NCI-H524 (cell line): ENCODE measurements around the gene MRPL52.
"Not testable (repeated sequence)": the region's sequence is repeated elsewhere in the genome, so short reads cannot be mapped to it uniquely, and the experiment has no call there.

ENCODE experiments used
- DNase-seq, 2 experiments: peaks; one replicate each; lab custom pipeline; 2025; lab: John Stamatoyannopoulos, UW

MRPL52 gene

GRCh38 chr14:22837750-22838538 lies 8.3 kb downstream of the MRPL52 start:
- DNase-seq, result no peak

DNA sequence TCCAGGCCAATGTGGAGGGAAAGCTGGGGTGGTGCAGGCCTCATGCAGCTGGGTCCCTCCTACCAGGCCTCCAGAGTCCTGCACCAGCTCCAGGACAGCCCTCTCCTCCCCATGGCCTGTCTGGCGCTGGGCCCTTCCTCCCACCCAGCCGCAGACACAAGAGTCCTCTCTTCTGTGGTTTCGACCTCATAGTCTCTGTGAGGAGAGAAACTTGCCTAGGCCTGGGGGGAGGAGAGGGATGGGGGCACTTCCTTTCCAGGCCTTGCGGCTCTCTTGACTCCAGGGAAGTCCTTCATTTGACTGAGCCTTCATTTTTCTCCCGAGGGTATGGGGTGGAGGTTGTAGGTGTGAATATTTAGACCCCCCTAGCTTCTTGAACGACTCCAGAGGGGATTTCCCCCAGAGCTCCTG lies 8.9 kb downstream of the MRPL52 start:
- no peak for DNase-seq

DNA sequence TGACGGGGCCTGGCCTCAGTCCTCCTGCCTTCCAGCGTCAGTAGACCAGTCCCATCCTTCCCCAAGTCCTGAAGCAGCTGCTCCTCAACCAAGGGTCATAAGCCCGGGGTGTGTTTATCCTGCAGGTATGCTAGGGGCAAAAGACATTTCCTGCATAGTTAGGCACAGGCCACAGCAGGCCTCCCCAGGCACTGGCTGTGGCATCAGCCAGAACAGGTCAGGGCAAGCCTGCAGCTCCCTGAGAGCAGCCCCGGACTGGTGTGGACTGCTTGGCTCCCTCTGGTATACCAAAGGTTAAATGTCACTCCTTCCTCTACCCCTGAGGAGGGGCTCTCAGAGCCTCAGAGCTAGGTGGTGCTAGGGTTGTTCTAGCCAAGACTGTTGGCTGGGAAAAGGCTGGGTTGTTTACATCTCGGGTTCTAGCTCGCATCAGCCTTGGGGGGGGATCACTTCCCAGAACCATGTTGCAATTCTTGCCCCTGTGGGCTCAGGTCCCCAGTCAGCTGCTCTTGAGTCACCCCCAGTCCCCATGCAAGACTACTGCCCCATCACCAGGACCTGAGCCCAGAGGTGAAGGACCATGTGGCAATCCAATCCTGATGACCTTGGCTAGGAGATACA lies 9.6 kb downstream of the MRPL52 start:
- DNase-seq, result no peak

GRCh38 chr14:22841311-22841710 lies 11.6 kb downstream of the MRPL52 start:
- DNase-seq, result no peak

- DNase-seq, result no peak
Measured at GRCh38 chr14:22841769-22842168, 12.1 kb downstream of the MRPL52 start.

GRCh38 chr14:22842211-22843122 lies 12.8 kb downstream of the MRPL52 start:
- no peak for DNase-seq

DNA sequence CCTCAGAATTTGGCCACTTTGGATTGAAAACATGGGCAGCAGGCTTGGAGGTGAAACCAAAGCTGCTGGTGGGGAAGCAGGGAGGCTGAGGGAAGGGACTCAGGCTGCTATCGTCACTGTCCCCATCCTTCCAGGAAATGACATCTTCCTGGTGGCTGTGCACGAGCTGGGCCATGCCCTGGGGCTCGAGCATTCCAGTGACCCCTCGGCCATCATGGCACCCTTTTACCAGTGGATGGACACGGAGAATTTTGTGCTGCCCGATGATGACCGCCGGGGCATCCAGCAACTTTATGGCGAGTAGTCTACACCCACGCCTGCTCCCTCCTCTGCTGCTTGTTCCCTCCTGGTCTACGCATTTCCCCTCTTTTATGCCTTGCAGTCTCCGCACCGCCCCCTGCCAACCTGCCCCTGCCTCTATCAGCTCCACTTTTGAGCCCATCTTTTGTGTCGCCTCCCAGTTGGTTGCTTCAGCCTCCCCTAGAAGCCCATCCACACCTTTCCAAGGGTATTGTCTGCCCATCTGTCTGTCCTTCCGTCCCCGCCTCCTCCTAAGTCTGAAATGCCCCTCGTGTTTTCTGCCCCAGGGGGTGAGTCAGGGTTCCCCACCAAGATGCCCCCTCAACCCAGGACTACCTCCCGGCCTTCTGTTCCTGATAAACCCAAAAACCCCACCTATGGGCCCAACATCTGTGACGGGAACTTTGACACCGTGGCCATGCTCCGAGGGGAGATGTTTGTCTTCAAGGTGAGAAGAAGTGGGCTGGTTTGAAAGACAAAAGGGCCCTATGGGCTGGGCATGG lies 13.6 kb downstream of the MRPL52 start:
- DNase-seq, result no peak

DNA sequence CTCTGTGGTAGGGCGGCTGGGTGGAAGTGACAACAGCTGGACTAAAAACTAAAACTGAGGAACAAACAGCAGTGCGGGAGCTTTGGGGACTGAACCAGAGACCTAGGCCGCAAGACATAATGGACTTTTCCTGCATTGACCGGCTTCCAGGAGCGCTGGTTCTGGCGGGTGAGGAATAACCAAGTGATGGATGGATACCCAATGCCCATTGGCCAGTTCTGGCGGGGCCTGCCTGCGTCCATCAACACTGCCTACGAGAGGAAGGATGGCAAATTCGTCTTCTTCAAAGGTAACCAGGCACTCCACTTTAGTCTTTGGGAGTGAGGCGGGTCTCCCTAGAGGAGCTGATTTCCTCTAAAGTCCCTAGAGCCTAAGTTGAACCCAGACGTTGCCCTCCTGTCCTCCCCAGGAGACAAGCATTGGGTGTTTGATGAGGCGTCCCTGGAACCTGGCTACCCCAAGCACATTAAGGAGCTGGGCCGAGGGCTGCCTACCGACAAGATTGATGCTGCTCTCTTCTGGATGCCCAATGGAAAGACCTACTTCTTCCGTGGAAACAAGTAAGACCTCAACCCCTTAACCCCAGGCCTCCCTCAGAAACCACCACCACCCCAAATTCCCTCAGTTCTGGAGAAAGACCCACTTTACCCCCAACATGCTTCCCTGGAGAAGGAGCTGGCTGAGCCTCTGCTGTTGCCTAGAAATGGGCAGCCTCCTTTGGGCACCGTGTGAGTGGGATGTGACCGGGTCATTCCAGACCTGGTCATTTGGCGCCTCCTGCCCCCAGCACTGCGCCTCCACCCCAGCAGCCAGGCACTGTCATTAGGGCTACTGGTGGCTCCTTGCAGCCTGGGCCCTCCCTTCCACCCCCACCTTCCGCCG lies 14.8 kb downstream of the MRPL52 start:
- DNase-seq, result no peak

GRCh38 chr14:22845103-22845394 lies 15.4 kb downstream of the MRPL52 start:
- no peak for DNase-seq

GRCh38 chr14:22845821-22846625 lies 16.3 kb downstream of the MRPL52 start:
- no peak for DNase-seq

- no peak for DNase-seq
Measured at GRCh38 chr14:22846811-22847307, 17.2 kb downstream of the MRPL52 start.

DNA sequence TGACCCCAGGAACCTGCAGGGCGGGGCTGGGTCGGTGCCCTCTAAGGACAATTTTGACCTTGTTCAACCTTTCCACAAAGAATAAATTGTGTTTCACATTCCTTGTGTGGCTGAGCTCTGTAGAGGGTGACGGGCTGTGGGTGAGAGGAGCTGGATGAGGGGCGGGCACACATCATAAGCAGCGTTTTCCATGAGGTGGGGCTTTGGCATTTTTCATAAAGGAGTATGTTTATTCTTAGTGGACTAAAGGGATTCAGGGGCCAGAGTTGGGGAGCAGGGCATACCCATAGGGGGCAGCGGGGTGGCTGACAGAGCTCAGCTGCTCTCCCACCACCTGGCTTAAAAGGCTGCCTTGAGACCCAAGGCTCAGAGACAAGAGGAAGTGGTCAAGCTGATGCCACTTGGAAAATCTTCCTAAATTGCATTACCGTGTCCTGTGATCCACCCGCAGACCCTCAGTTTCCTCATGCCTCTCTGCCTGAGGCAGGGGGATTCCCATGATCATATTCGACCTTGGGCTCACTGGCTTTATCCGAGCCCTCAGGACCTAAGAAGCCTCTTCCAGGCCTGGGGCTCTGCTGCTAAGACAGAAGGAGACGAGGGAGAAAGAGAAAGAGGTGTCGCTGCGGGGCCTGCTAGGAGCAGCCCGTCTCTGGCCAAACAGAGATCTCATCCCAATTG lies 18.1 kb downstream of the MRPL52 start:
- peak in 1 of 2 experiments; percentile 24 for DNase-seq

DNA sequence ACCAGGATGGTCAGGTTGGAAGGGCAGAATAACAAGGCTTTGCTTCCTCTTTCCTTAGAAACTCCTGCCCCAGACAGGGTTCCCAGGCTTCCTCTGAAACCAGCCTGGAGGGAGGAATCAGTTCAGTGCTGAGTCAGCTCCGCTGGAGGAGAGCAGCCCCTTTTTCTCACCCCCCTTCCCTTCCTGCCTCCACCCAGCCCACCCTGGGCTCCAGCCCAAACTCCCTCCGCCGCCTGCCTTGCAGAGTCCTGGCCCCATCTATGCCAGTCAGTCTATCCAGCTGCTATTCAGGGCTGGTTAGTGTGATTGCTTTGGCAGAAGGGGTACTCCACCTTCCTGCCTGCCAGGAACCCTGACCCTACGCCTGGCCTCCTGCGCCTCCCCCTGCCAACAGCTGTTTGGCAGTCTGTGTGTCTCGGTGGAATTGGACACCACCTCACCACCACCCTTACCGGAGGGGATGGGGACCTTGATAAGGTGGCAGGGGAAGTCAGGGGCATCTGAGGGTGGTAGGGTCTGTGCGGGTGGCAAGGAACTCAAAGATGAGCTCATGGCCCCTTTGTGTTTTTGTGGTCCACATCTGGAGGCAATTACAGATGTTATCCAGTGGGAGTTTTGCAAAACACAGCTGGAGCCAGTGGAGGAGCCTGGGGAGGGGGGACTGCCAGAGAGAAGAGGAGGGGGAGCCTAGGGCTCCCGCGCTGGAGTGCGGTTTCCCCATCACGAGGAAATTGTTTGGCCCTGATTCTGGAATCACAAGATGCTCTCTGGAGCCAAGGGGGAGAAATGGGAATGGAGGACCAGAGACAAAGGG lies 18.9 kb downstream of the MRPL52 start:
- DNase-seq, result peak in 1 of 2 experiments; percentile 61

DNA sequence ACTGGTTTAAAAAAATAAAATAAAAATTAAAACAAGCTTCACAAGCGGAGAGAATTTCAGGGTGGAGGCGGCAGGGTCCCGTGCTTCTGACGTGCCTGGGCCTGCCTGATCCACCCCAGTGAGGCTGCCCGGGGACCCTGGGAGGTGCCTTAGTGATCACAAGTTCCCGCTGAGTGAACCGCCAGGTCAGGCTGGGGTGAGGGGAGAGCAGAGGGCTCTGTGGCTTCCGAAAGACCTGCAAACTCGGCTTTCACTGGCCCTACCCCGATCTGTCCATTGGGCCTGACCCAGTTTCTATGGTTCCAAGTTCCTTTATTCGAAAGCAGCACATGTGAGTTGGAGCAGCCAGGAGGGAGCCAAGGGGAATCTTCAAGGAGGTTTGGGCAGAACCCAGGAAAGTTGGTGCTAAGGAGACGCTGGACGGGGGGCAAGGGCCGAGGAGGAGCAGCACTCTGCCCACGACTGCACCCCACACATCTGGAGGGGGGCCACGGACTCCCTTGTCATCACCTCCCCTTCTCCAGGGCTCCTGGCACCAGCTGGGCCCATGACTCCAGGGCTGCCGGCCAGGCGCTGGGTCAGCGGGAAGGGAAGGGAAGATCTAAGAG lies 19.6 kb downstream of the MRPL52 start:
- DNase-seq, result no peak

GRCh38 chr14:22850944-22851764 lies 21.5 kb downstream of the MRPL52 start:
- DNase-seq, result no peak

- DNase-seq, result not testable (repeated sequence)
Measured at GRCh38 chr14:22852178-22852577, 22.5 kb downstream of the MRPL52 start.

DNA sequence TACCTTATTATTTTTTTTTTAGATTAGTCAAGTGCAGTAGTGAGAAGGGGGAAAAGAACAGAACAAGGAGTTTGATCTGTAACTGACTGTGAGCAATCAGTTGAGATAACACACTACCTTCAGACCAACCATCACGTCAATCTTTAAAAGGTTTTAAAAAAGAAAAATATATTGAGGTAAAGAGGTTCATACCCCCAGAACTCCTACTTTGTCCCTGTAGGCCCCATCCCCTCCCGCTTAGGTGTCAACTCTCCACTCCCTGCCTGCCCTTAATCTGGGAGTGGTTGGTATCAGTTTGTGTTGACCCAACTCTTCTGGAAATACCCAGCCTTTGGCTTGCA lies 22.9 kb downstream of the MRPL52 start:
- DNase-seq, result no peak
